ENCODE results near the gene STRN3.

The STRN3 gene

DNA sequence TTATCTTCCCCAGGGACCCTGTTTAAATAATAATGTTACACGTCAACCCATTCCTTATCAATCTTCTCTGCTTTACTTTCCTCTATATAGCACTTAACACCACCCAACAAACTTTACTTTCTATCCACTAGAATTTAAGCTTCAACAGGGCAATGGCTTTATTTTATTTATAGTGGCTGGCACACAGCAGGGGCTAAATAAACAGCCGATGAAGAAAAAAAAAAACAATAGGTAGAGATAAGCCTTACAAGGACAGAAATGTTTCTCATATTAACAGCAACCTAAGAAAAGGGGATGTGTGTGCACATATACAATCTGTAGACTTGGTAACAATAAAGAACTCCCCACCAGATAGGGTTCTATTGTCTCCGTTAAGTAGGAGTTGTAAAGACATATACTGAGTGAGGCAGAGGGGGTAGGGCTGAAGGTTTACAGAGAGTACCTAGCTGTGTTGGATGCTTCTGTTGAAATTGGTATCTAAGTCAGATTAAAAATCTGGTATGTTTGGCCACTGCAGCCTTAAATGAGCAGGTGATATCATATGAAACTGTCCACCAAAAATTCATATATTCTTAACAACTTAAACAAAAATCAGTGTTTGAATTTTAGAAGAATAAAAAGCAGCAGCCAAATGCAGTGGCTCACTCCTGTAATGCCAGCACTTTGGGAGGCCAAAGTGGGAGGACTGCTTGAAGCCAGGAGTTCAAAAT, 25.4 kb downstream of the STRN3 start:
- H3K4me3 ChIP-seq (ENCODE audit: low read depth, low read length), result no peak overlapping the region
- TF ChIP-seq, protein P1, sequence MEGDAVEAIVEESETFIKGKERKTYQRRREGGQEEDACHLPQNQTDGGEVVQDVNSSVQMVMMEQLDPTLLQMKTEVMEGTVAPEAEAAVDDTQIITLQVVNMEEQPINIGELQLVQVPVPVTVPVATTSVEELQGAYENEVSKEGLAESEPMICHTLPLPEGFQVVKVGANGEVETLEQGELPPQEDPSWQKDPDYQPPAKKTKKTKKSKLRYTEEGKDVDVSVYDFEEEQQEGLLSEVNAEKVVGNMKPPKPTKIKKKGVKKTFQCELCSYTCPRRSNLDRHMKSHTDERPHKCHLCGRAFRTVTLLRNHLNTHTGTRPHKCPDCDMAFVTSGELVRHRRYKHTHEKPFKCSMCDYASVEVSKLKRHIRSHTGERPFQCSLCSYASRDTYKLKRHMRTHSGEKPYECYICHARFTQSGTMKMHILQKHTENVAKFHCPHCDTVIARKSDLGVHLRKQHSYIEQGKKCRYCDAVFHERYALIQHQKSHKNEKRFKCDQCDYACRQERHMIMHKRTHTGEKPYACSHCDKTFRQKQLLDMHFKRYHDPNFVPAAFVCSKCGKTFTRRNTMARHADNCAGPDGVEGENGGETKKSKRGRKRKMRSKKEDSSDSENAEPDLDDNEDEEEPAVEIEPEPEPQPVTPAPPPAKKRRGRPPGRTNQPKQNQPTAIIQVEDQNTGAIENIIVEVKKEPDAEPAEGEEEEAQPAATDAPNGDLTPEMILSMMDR (IDR thresholded peaks at IDR 0.05; ENCODE audit: control insufficient read depth, extremely low read depth, insufficient read depth), result no peak
- no peak for DNase-seq (ENCODE audit: low read depth)

DNA sequence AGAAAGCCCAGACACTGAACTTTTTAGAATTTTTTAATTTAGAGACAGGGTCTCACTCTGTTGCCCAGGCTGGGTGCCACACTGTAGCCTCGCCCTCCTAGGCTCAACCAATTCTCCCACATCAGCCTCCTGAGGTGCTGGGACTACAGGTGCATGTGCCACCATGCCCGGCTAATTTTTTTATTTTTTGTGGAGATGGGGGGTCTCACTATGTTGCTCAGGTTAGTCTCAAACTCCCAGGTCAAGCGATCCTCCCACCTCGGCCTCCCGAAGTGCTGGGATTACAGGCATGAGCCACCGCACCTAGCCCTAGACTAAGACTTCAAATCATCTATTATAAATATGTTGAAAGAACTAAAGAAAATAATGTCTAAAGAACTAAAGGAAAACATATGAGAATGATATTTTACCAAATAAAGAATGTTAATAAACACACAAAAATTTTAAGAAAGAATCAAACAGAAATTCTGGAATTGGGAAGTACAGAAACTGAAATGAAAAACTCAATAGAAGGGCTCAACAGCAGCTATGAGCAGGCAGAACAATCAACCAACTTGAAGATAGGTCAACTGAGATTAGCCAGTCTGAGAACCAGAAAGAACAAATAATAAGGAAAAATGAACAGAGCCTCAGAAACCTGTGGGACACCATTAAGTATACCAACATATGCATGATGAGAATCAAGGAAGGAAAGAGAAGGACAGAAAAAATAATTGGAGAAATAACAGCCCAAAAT, 27.0 kb downstream of the STRN3 start:
- no peak overlapping the region for H3K4me3 ChIP-seq (ENCODE audit: low read depth, low read length)
- TF ChIP-seq, protein P1 (IDR thresholded peaks at IDR 0.05; ENCODE audit: control insufficient read depth, extremely low read depth, insufficient read depth), result no peak
- no peak for DNase-seq (ENCODE audit: low read depth)

GRCh38 chr14:30998100-30998706, 28.0 kb downstream of the STRN3 start:
- no peak for DNase-seq (ENCODE audit: low read depth)
- TF ChIP-seq, protein P1 (IDR thresholded peaks at IDR 0.05; ENCODE audit: control insufficient read depth, extremely low read depth, insufficient read depth), result no peak
- H3K4me3 ChIP-seq (ENCODE audit: low read depth, low read length), result no peak overlapping the region

GRCh38 chr14:30996892-30997659, 29.1 kb downstream of the STRN3 start:
- H3K4me3 ChIP-seq (ENCODE audit: low read depth, low read length), result no peak overlapping the region
- DNase-seq (ENCODE audit: low read depth), result no peak
- TF ChIP-seq, protein P1 (IDR thresholded peaks at IDR 0.05; ENCODE audit: control insufficient read depth, extremely low read depth, insufficient read depth), result no peak

GRCh38 chr14:30995689-30996088, 30.5 kb downstream of the STRN3 start:
- no peak overlapping the region for H3K4me3 ChIP-seq (ENCODE audit: low read depth, low read length)
- TF ChIP-seq, protein P1 (IDR thresholded peaks at IDR 0.05; ENCODE audit: control insufficient read depth, extremely low read depth, insufficient read depth), result no peak
- DNase-seq (ENCODE audit: low read depth), result no peak

- no peak overlapping the region for H3K4me3 ChIP-seq (ENCODE audit: low read depth, low read length)
- DNase-seq (ENCODE audit: low read depth), result no peak
- TF ChIP-seq, protein P1 (IDR thresholded peaks at IDR 0.05; ENCODE audit: control insufficient read depth, extremely low read depth, insufficient read depth), result no peak
These were observed 31.2 kb downstream of the STRN3 start for GRCh38 chr14:30994681-30995620.
